Osteoblast (primary cell): Measurements from ENCODE around the gene TBC1D5. TPM values are rescaled to one million over a fixed set of nuclear protein-coding genes. Genes with fewer than 3 reads are reported as not detected.

ENCODE experiments used
- DNase-seq: peaks from one replicate; pipeline ENCODE4 v3.0.0; 2011; ENCODE audit warnings: low spot score, mixed read lengths; ENCODE audit not compliant: insufficient read length; ENCODE audit errors: missing footprints
- H2AFZ ChIP-seq: 2 replicates; pipeline ENCODE4 v1.6.0; 2011; ENCODE audit warnings: mild to moderate bottlenecking, low read length
- H3K27ac ChIP-seq: 2 replicates; pipeline ENCODE4 v1.5.1; 2011; ENCODE audit warnings: mild to moderate bottlenecking, low read depth, low read length, moderate library complexity
- H3K27me3 ChIP-seq: 2 replicates; pipeline ENCODE4 v1.6.0; 2012; ENCODE audit warnings: mild to moderate bottlenecking, control low read depth, inconsistent platforms, low read length, moderate library complexity; ENCODE audit not compliant: insufficient read depth
- H3K36me3 ChIP-seq: 2 replicates; pipeline ENCODE4 v1.5.1; 2011; ENCODE audit warnings: mild to moderate bottlenecking, low read length, control low read depth, moderate library complexity; ENCODE audit not compliant: insufficient read depth
- H3K4me1 ChIP-seq: 2 replicates; pipeline ENCODE4 v1.5.1; 2011; ENCODE audit warnings: mild to moderate bottlenecking, low read length, control low read depth, moderate library complexity; ENCODE audit not compliant: insufficient read depth
- H3K4me2 ChIP-seq: 2 replicates; pipeline ENCODE4 v1.6.0; 2011; ENCODE audit warnings: mild to moderate bottlenecking, low read length; ENCODE audit not compliant: insufficient read depth
- H3K4me3 ChIP-seq: fragments of 200-600 bp; sonication (generic); 3 replicates; pipeline ENCODE4 v1.5.1; 2012; ENCODE audit warnings: mild to moderate bottlenecking, low read length, inconsistent platforms; ENCODE audit not compliant: insufficient read depth
- H3K79me2 ChIP-seq: 2 replicates; pipeline ENCODE4 v1.6.0; 2012; ENCODE audit warnings: mild to moderate bottlenecking, low read length, control low read depth, inconsistent platforms; ENCODE audit not compliant: insufficient read depth
- H3K9me3 ChIP-seq: 2 replicates; pipeline ENCODE4 v1.5.1; 2011; ENCODE audit warnings: low read depth, low read length, control low read depth
- H4K20me1 ChIP-seq: 2 replicates; pipeline ENCODE4 v1.6.0; 2012; ENCODE audit warnings: mild to moderate bottlenecking, low read length, control low read depth; ENCODE audit not compliant: insufficient read depth
- CTCF ChIP-seq: IDR thresholded peaks from 2 replicates; pipeline ENCODE4 v1.5.1; 2011; ENCODE audit warnings: mild to moderate bottlenecking, low read depth, low read length, moderate library complexity; ENCODE audit errors: extremely low read depth
- total RNA-seq: library from RNA; depleted of rRNA; stranded (reverse); fragments of >200 nt; gene quantifications from 2 replicates; pipeline ENCODE4 v1.2.3, GENCODE V29; 2012

TBC1D5 gene
- total RNA-seq, 1 donor = 117 TPM

DNA sequence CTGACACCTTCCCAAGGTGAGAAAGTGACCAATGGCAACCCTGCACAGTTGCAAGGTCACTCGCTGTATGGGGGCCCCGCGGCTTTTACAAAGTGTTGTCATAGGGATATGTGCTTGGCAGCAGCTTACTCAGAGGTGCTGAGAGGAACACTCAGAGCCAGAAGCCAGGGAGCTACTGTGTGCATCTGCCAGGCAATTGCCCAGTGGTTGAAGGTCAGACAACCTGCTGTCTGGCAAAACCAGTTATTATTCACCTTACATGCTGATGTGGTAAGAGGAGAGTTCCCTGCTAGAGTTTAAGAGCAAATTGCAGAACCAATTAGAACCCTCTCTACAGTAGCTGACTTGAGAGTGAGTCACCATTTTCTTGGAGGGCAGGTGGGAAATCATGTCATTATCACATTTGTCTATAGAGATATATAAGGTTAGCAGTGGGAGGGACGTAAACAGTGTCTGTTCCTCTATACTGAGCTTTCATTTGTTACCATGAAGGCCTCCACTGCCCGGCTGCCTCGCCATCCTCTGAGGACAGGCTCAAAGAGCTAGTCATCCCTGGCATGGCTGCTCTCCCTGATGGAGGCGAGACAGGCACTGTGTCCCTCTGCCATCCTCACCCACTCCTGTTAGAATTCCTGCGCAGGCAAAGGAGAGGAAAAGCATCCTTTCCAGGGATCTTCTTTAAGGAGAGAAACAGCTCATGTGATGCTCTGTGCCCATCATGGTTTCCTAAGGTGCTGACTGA, 583.3 kb downstream of the TBC1D5 start:
- H3K27ac ChIP-seq = no peak overlapping the region
- peaks cover 13% of the 10 kb centered on the region for H3K4me1 ChIP-seq
- peaks cover 11% of the 10 kb centered on the region for H3K36me3 ChIP-seq
- no peaks in the 10 kb centered on the region for H3K27me3 ChIP-seq
- H3K79me2 ChIP-seq = no peaks in the 10 kb centered on the region
- TF ChIP-seq CTCF = no peak
- no peaks in the 10 kb centered on the region for H3K9me3 ChIP-seq
- H3K4me3 ChIP-seq = no peak overlapping the region
- no peak overlapping the region for H3K4me2 ChIP-seq
- DNase-seq = peak; percentile 68
- H2AFZ ChIP-seq = no peak overlapping the region
- H4K20me1 ChIP-seq = no peaks in the 10 kb centered on the region

GRCh38 chr3:17157713-17158112, 584.7 kb downstream of the TBC1D5 start:
- no peaks in the 10 kb centered on the region for H4K20me1 ChIP-seq
- no peak overlapping the region for H2AFZ ChIP-seq
- H3K36me3 ChIP-seq = peaks cover 13% of the 10 kb centered on the region
- no peak overlapping the region for H3K4me3 ChIP-seq
- no peaks in the 10 kb centered on the region for H3K27me3 ChIP-seq
- peak overlapping the region; percentile 70 for H3K27ac ChIP-seq
- H3K79me2 ChIP-seq = no peaks in the 10 kb centered on the region
- H3K4me2 ChIP-seq = peak overlapping the region; percentile 39
- H3K4me1 ChIP-seq = peaks cover 13% of the 10 kb centered on the region
- no peaks in the 10 kb centered on the region for H3K9me3 ChIP-seq
- peak; percentile 95 for DNase-seq
- no peak for TF ChIP-seq CTCF

- no peak overlapping the region for H2AFZ ChIP-seq
- no peaks in the 10 kb centered on the region for H4K20me1 ChIP-seq
- no peaks in the 10 kb centered on the region for H3K79me2 ChIP-seq
- H3K9me3 ChIP-seq = no peaks in the 10 kb centered on the region
- TF ChIP-seq CTCF = no peak
- DNase-seq = no peak
- H3K4me2 ChIP-seq = no peak overlapping the region
- peak overlapping the region; percentile 70 for H3K27ac ChIP-seq
- H3K4me1 ChIP-seq = peaks cover 13% of the 10 kb centered on the region
- no peaks in the 10 kb centered on the region for H3K27me3 ChIP-seq
- H3K4me3 ChIP-seq = no peak overlapping the region
- peaks cover 13% of the 10 kb centered on the region for H3K36me3 ChIP-seq
These were observed 585.6 kb downstream of the TBC1D5 start for GRCh38 chr3:17156864-17157263.

- Histone ChIP-seq H4K20me1 (no peaks in the 10 kb centered on the region), H3K4me3 (no peak overlapping the region), H3K4me1 (peaks cover 13% of the 10 kb centered on the region), H3K79me2 (no peaks in the 10 kb centered on the region), H3K36me3 (peaks cover 13% of the 10 kb centered on the region), H3K27ac (no peak overlapping the region), H3K4me2 (no peak overlapping the region), H3K9me3 (no peaks in the 10 kb centered on the region), H2AFZ (no peak overlapping the region), H3K27me3 (no peaks in the 10 kb centered on the region)
- no peak for DNase-seq
- TF ChIP-seq CTCF = no peak
These were observed 586.5 kb downstream of the TBC1D5 start for GRCh38 chr3:17155951-17156350.
